HCT116 (cell line): ENCODE results near the gene GLYATL3.

Experiments used
- CEBPB ChIP-seq: IDR thresholded peaks from 2 replicates; pipeline ENCODE4 v1.6.1; 2012; ENCODE audit warnings: low read depth
- CTCF ChIP-seq, 3 experiments: fragments of 200-600 bp in 1 of 3; sonication (generic) in 1 of 3; IDR thresholded peaks in 2 of 3; conservative IDR thresholded peaks in 1 of 3; 2 replicates each; pipeline ENCODE4 v1.5.1; 2012 to 2017; ENCODE audit warnings: low read depth in 2 of 3, low read length in 2 of 3, antibody characterized with exemption in 1 of 3, borderline replicate concordance in 1 of 3, control low read depth in 1 of 3, mild to moderate bottlenecking in 1 of 3, mixed read lengths in 1 of 3, mixed run types in 1 of 3, moderate library complexity in 1 of 3; ENCODE audit not compliant: insufficient read depth in 1 of 3
- EZH2 ChIP-seq: fragments of 200-600 bp; sonication (generic); IDR thresholded peaks from 2 replicates; pipeline ENCODE4 v1.6.1; 2017; ENCODE audit warnings: antibody characterized with exemption, mixed run types
- EZH2phosphoT487 ChIP-seq: fragments of 200-600 bp; IDR thresholded peaks from 2 replicates; pipeline ENCODE4 v1.6.1; 2018; ENCODE audit warnings: antibody characterized with exemption, borderline replicate concordance
- JUND ChIP-seq: IDR thresholded peaks from 2 replicates; pipeline ENCODE4 v1.6.1; 2012
- MAX ChIP-seq: IDR thresholded peaks from 2 replicates; pipeline ENCODE4 v1.6.1; 2012
- POLR2A ChIP-seq: IDR thresholded peaks from 2 replicates; pipeline ENCODE4 v1.7.0; 2011; ENCODE audit warnings: borderline replicate concordance; ENCODE audit not compliant: insufficient read depth, insufficient read length; ENCODE audit errors: extremely low read depth
- POLR2AphosphoS5 ChIP-seq: IDR thresholded peaks from 2 replicates; pipeline ENCODE4 v1.6.1; 2011; ENCODE audit warnings: mild to moderate bottlenecking, low read depth, low read length, moderate library complexity
- REST ChIP-seq: IDR thresholded peaks from 2 replicates; pipeline ENCODE4 v1.6.1; 2012; ENCODE audit warnings: low read depth
- YY1 ChIP-seq: IDR thresholded peaks from 2 replicates; pipeline ENCODE4 v1.6.1; 2011; ENCODE audit warnings: low read length, low read depth, moderate library complexity, mild to moderate bottlenecking; ENCODE audit not compliant: insufficient replicate concordance; ENCODE audit errors: extremely low read depth
- ZBTB33 ChIP-seq: IDR thresholded peaks from 2 replicates; pipeline ENCODE4 v1.6.1; 2011; ENCODE audit warnings: mild to moderate bottlenecking, low read length, moderate library complexity; ENCODE audit not compliant: insufficient replicate concordance; ENCODE audit errors: extremely low read depth
- ZFX ChIP-seq: fragments of 450-650 bp; IDR thresholded peaks from 2 replicates; pipeline ENCODE4 v1.6.1; 2017
- TF ChIP-seq, protein P1 (sequence below): IDR thresholded peaks from 2 replicates; pipeline ENCODE4 v1.6.1; 2012

- TF ChIP-seq YY1, result no peak
- TF ChIP-seq CTCF (IDR thresholded peaks at IDR 0.05 in 2 of 3, conservative IDR thresholded peaks at IDR 0.05 in 1 of 3; ENCODE audit: borderline replicate concordance in 1 of 3, insufficient read depth in 1 of 3, low read depth in 2 of 3, low read length in 2 of 3), result no peak
- TF ChIP-seq EZH2, result no peak
- TF ChIP-seq POLR2AphosphoS5, result no peak
- TF ChIP-seq POLR2A, result no peak
- no peak for TF ChIP-seq ZBTB33
- TF ChIP-seq, protein P1, sequence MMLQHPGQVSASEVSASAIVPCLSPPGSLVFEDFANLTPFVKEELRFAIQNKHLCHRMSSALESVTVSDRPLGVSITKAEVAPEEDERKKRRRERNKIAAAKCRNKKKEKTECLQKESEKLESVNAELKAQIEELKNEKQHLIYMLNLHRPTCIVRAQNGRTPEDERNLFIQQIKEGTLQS, result no peak
- no peak for TF ChIP-seq CEBPB
- no peak for TF ChIP-seq REST
- no peak for TF ChIP-seq JUND
- TF ChIP-seq EZH2phosphoT487, result no peak
- TF ChIP-seq ZFX, result no peak
- no peak for TF ChIP-seq MAX
Measured at GRCh38 chr6:49454787-49455709, 44.7 kb upstream of the GLYATL3 start.
